Measurements from ENCODE around the gene PTPRM. TPM values are rescaled to one million over a fixed set of nuclear protein-coding genes. Genes with fewer than 3 reads are reported as not detected.
A peak's percentile ranks its signal among the peaks of the same experiment; 100 is the strongest.

The PTPRM gene
- total and polyA plus RNA-seq, 4 donors, result 9.2 to 23.0 (median 12.7) TPM

GRCh38 chr18:7721532-7721931, 154.4 kb downstream of the PTPRM start:
- H3K36me3 ChIP-seq (ENCODE audit: control insufficient read depth in 4 of 4, insufficient read depth in 3 of 4, low read depth in 1 of 4, low read length in 3 of 4), result no peaks in the 10 kb centered on the region
- no peaks in the 10 kb centered on the region for H3K27me3 ChIP-seq (ENCODE audit: control insufficient read depth in 4 of 4, insufficient read depth in 4 of 4, low read length in 3 of 4)
- H3K9ac ChIP-seq (ENCODE audit: low read depth in 1 of 2, low read length in 2 of 2), result no peak overlapping the region
- peaks cover 0 to 2% (median 0%) of the 10 kb centered on the region in 4 donors for H3K9me3 ChIP-seq (ENCODE audit: control insufficient read depth in 4 of 4, low read length in 3 of 4)
- H3K4me3 ChIP-seq (ENCODE audit: low read depth in 1 of 3, low read length in 3 of 3), result no peak overlapping the region
- no peak overlapping the region for H3K27ac ChIP-seq (ENCODE audit: low read depth in 1 of 2, low read length in 2 of 2)
- peaks cover 0 to 3% (median 0%) of the 10 kb centered on the region in 4 donors for H3K4me1 ChIP-seq (ENCODE audit: control insufficient read depth in 4 of 4, insufficient read depth in 4 of 4, low read length in 3 of 4)
- no peak for DNase-seq (ENCODE audit: low spot score)
- TF ChIP-seq, protein P1, sequence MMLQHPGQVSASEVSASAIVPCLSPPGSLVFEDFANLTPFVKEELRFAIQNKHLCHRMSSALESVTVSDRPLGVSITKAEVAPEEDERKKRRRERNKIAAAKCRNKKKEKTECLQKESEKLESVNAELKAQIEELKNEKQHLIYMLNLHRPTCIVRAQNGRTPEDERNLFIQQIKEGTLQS (IDR thresholded peaks at IDR 0.05), result no peak
- TF ChIP-seq, protein P2, sequence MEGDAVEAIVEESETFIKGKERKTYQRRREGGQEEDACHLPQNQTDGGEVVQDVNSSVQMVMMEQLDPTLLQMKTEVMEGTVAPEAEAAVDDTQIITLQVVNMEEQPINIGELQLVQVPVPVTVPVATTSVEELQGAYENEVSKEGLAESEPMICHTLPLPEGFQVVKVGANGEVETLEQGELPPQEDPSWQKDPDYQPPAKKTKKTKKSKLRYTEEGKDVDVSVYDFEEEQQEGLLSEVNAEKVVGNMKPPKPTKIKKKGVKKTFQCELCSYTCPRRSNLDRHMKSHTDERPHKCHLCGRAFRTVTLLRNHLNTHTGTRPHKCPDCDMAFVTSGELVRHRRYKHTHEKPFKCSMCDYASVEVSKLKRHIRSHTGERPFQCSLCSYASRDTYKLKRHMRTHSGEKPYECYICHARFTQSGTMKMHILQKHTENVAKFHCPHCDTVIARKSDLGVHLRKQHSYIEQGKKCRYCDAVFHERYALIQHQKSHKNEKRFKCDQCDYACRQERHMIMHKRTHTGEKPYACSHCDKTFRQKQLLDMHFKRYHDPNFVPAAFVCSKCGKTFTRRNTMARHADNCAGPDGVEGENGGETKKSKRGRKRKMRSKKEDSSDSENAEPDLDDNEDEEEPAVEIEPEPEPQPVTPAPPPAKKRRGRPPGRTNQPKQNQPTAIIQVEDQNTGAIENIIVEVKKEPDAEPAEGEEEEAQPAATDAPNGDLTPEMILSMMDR (IDR thresholded peaks at IDR 0.05; ENCODE audit: low read depth, low read length, missing input control), result no peak
- TF ChIP-seq EGR1 (IDR thresholded peaks at IDR 0.05; ENCODE audit: low read depth in 2 of 2), result no peak
- no peak for TF ChIP-seq GABPA (IDR thresholded peaks at IDR 0.05 in 1 of 2, conservative IDR thresholded peaks at IDR 0.05 in 1 of 2)
- no peak for TF ChIP-seq HNF4A (conservative IDR thresholded peaks at IDR 0.05)
- no peak for TF ChIP-seq YY1 (IDR thresholded peaks at IDR 0.05)
- 91% methylated on average over 2 of the region's 2 CpGs for WGBS

- Histone ChIP-seq H3K27ac (ENCODE audit: low read depth in 1 of 2, low read length in 2 of 2) (no peak overlapping the region), H3K4me1 (ENCODE audit: control insufficient read depth in 4 of 4, insufficient read depth in 4 of 4, low read length in 3 of 4) (peaks cover 0 to 3% (median 0%) of the 10 kb centered on the region in 4 donors), H3K9ac (ENCODE audit: low read depth in 1 of 2, low read length in 2 of 2) (no peak overlapping the region), H3K27me3 (ENCODE audit: control insufficient read depth in 4 of 4, insufficient read depth in 4 of 4, low read length in 3 of 4) (no peaks in the 10 kb centered on the region), H3K36me3 (ENCODE audit: control insufficient read depth in 4 of 4, insufficient read depth in 3 of 4, low read depth in 1 of 4, low read length in 3 of 4) (no peaks in the 10 kb centered on the region), H3K4me3 (ENCODE audit: low read depth in 1 of 3, low read length in 3 of 3) (no peak overlapping the region), H3K9me3 (ENCODE audit: control insufficient read depth in 4 of 4, low read length in 3 of 4) (no peaks in the 10 kb centered on the region)
- WGBS, result 79% methylated on average over 3 of the region's 3 CpGs
- TF ChIP-seq TAF1 (conservative IDR thresholded peaks at IDR 0.05) (no peak), JUND (IDR thresholded peaks at IDR 0.05) (no peak), RXRA (IDR thresholded peaks at IDR 0.05) (peak in 1 of 2 donors; percentile 18)
- no peak for DNase-seq (ENCODE audit: low spot score)
Measured at GRCh38 chr18:7722955-7723354, 155.8 kb downstream of the PTPRM start.

DNA sequence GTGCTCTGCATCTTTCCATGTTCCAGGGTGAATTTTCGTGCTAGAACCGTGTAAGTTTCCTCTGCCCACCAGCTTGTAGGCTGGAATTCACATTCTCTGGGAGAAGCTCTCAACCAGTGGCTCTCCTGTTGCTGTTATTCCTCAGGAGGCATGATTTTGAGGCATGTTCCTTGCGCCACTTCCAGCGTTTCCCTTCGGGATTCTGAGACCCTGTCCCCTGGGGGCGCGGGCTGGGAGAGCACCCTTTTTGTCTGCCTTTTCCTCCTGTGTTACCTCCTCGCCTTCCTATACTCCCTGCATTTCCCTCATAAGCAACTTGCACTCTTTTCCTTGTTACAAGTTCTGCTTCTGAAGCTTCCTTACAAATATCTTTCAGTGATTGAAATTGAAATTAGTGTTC, 156.4 kb downstream of the PTPRM start:
- Histone ChIP-seq H3K27ac (ENCODE audit: low read depth in 1 of 2, low read length in 2 of 2) (no peak overlapping the region), H3K27me3 (ENCODE audit: control insufficient read depth in 4 of 4, insufficient read depth in 4 of 4, low read length in 3 of 4) (no peaks in the 10 kb centered on the region), H3K9ac (ENCODE audit: low read depth in 1 of 2, low read length in 2 of 2) (no peak overlapping the region), H3K36me3 (ENCODE audit: control insufficient read depth in 4 of 4, insufficient read depth in 3 of 4, low read depth in 1 of 4, low read length in 3 of 4) (no peaks in the 10 kb centered on the region), H3K4me1 (ENCODE audit: control insufficient read depth in 4 of 4, insufficient read depth in 4 of 4, low read length in 3 of 4) (peaks cover 0 to 3% (median 0%) of the 10 kb centered on the region in 4 donors), H3K4me3 (ENCODE audit: low read depth in 1 of 3, low read length in 3 of 3) (no peak overlapping the region), H3K9me3 (ENCODE audit: control insufficient read depth in 4 of 4, low read length in 3 of 4) (no peaks in the 10 kb centered on the region)
- 93% methylated on average over 8 of the region's 8 CpGs for WGBS
- no peak for TF ChIP-seq HNF4G (IDR thresholded peaks at IDR 0.05)
- no peak for DNase-seq (ENCODE audit: low spot score)

- 97% methylated on average over 9 of the region's 9 CpGs for WGBS
Measured at GRCh38 chr18:7725473-7725872, 158.4 kb downstream of the PTPRM start.

More at GRCh38 chr18:7725473-7725872, 158.4 kb downstream of the PTPRM start:
- no peaks in the 10 kb centered on the region for H3K27me3 ChIP-seq (ENCODE audit: control insufficient read depth in 4 of 4, insufficient read depth in 4 of 4, low read length in 3 of 4)
- H3K36me3 ChIP-seq (ENCODE audit: control insufficient read depth in 4 of 4, insufficient read depth in 3 of 4, low read depth in 1 of 4, low read length in 3 of 4), result no peaks in the 10 kb centered on the region
- no peak for DNase-seq (ENCODE audit: low spot score)
- H3K9me3 ChIP-seq (ENCODE audit: control insufficient read depth in 4 of 4, low read length in 3 of 4), result no peaks in the 10 kb centered on the region
- no peak overlapping the region for H3K27ac ChIP-seq (ENCODE audit: low read depth in 1 of 2, low read length in 2 of 2)
- TF ChIP-seq JUND (IDR thresholded peaks at IDR 0.05) (no peak), RXRA (IDR thresholded peaks at IDR 0.05) (no peak)
- H3K9ac ChIP-seq (ENCODE audit: low read depth in 1 of 2, low read length in 2 of 2), result no peak overlapping the region
- H3K4me3 ChIP-seq (ENCODE audit: low read depth in 1 of 3, low read length in 3 of 3), result no peak overlapping the region
- H3K4me1 ChIP-seq (ENCODE audit: control insufficient read depth in 4 of 4, insufficient read depth in 4 of 4, low read length in 3 of 4), result peaks cover 0 to 3% (median 0%) of the 10 kb centered on the region in 4 donors
